ENCODE measurements around the gene EGLN3. TPM values are rescaled to one million over a fixed set of nuclear protein-coding genes. Genes with fewer than 3 reads are reported as not detected.

Gene EGLN3
- total RNA-seq: 10.3 TPM

GRCh38 chr14:33950320-33951182 is at the start of gene EGLN3:
TSS of gene EGLN3 (minus strand) at chr14:33951074. CDS start at chr14:33950752, 322 bp downstream.
- peaks cover 14% of the 10 kb centered on the region for H3K4me1 ChIP-seq
- TF ChIP-seq CTCF (IDR thresholded peaks at IDR 0.05): no peak
- TF ChIP-seq POLR2AphosphoS5 (IDR thresholded peaks at IDR 0.05; ENCODE audit: insufficient read depth in 1 of 2, low read depth in 1 of 2): peak in 1 of 2 donors; percentile 96
- peak in 1 of 2 donors; percentile 95 for TF ChIP-seq POLR2A (IDR thresholded peaks at IDR 0.05)
- no peak for DNase-seq (ENCODE audit: extremely low spot score in 2 of 2)
- H3K27ac ChIP-seq: peak within 1 kb of the TSS; percentile 15
- no peaks in the 10 kb centered on the region for H3K27me3 ChIP-seq
- intact Hi-C loops (cut with DNase I): no loop called here
- H3K4me3 ChIP-seq: peak within 1 kb of the TSS; percentile 49 to 87
- no peaks in the 10 kb centered on the region for H3K9me3 ChIP-seq
- H3K36me3 ChIP-seq: no peaks in the 10 kb centered on the region

DNA sequence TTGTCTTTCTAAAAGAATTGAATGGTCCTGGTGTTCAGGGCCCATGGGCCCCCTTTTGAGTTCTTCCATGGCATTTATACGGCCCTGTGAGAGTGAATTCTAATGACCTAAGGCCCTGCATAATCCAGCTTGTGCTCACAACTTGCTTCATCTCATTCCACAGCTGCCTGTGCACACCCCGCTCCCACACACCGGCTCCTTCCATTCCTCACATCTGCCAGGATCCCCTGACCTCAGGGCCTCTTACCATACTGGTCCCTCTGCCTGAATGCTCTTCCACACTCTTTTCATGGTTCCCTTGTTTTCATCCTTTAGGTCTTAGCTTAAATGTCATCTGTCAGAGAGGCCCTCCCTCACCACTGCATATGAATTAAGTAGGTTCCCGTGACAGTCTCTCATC is 49.5 kb upstream of the EGLN3 start:
- Histone ChIP-seq H3K4me3 (no peak overlapping the region), H3K4me1 (no peaks in the 10 kb centered on the region), H3K9me3 (no peaks in the 10 kb centered on the region), H3K27me3 (no peaks in the 10 kb centered on the region), H3K36me3 (no peaks in the 10 kb centered on the region), H3K27ac (no peak overlapping the region)
- TF ChIP-seq CTCF (IDR thresholded peaks at IDR 0.05) (no peak), POLR2AphosphoS5 (IDR thresholded peaks at IDR 0.05; ENCODE audit: insufficient read depth in 1 of 2, low read depth in 1 of 2) (no peak), POLR2A (IDR thresholded peaks at IDR 0.05) (no peak)
- no peak for DNase-seq (ENCODE audit: extremely low spot score in 2 of 2)
- intact Hi-C loops (cut with DNase I): no loop called here

DNA sequence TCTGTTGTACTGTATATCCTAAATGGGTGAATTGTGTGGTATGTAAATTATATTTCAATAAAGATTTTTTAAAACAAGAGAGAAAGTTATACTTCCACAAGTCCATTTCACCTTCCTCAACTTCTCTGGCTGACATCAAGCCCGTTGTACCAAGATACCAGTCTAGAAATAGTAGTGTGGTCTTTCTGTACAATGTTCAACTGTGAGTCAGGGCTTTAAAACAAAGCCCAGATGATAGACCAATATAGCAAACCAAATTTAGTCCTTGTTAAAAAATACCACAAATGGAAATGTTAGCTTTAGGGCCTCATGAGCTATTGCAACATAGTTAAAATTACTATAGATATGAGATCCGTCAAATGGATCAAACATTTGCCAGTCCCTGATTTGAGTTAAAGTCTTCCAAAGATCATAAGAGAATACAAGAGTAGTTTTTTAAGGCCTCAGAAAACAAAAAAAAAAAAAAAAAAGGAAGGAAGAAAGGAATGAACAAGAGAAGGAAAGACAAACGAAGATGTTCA is 49.0 kb upstream of the EGLN3 start:
- Histone ChIP-seq H3K36me3 (no peaks in the 10 kb centered on the region), H3K27ac (no peak overlapping the region), H3K27me3 (no peaks in the 10 kb centered on the region), H3K4me3 (no peak overlapping the region), H3K4me1 (no peaks in the 10 kb centered on the region), H3K9me3 (no peaks in the 10 kb centered on the region)
- TF ChIP-seq POLR2AphosphoS5 (IDR thresholded peaks at IDR 0.05; ENCODE audit: insufficient read depth in 1 of 2, low read depth in 1 of 2) (no peak), CTCF (IDR thresholded peaks at IDR 0.05) (no peak), POLR2A (IDR thresholded peaks at IDR 0.05) (no peak)
- intact Hi-C loops (cut with DNase I): no loop called here
- no peak for DNase-seq (ENCODE audit: extremely low spot score in 2 of 2)

DNA sequence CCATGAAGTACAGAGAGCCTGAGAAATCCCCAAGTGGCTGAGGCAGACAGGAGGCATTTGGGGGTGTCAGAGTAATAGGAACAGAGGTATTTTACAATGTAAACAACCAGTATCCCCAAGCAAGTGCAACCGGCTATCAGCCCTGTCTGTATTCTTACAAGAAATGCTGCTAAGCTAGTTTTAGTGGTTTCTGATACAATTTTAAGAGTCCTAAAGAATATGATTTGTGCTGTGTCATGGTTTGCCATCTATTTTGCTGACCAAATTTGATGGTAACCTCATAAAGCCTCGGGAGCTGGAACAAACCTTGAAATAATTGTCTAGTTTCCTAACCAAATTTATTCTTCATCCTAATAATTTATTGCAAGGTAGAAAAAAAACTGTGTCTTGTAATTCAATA is 46.7 kb upstream of the EGLN3 start:
- intact Hi-C loops (cut with DNase I): no loop called here
- H3K9me3 ChIP-seq: no peaks in the 10 kb centered on the region
- H3K36me3 ChIP-seq: no peaks in the 10 kb centered on the region
- H3K27me3 ChIP-seq: no peaks in the 10 kb centered on the region
- no peak for DNase-seq (ENCODE audit: extremely low spot score in 2 of 2)
- H3K4me1 ChIP-seq: no peaks in the 10 kb centered on the region
- no peak overlapping the region for H3K27ac ChIP-seq
- no peak overlapping the region for H3K4me3 ChIP-seq
- no peak for TF ChIP-seq POLR2A (IDR thresholded peaks at IDR 0.05)
- no peak for TF ChIP-seq CTCF (IDR thresholded peaks at IDR 0.05)
- TF ChIP-seq POLR2AphosphoS5 (IDR thresholded peaks at IDR 0.05; ENCODE audit: insufficient read depth in 1 of 2, low read depth in 1 of 2): no peak

DNA sequence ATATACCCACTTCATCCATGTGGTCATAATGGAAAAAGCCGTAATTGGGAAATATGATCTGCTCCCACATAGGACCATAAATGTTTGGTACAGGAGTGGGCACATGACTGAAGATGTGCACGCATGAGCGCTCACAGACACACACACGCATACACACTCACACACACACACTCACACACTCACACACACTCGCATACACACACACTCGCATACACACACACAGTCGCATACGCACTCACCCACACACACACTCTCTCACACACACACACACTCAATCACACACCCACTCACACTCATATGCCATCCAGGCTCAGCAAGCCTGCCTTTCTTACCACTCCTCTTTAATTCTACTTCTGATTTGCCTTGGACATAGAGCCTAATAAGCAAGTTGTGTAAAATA is 45.6 kb upstream of the EGLN3 start:
- no peak for DNase-seq (ENCODE audit: extremely low spot score in 2 of 2)
- H3K27me3 ChIP-seq: no peaks in the 10 kb centered on the region
- no peaks in the 10 kb centered on the region for H3K4me1 ChIP-seq
- TF ChIP-seq CTCF (IDR thresholded peaks at IDR 0.05): no peak
- TF ChIP-seq POLR2AphosphoS5 (IDR thresholded peaks at IDR 0.05; ENCODE audit: insufficient read depth in 1 of 2, low read depth in 1 of 2): no peak
- no peak for TF ChIP-seq POLR2A (IDR thresholded peaks at IDR 0.05)
- no peak overlapping the region for H3K27ac ChIP-seq
- no peak overlapping the region for H3K4me3 ChIP-seq
- intact Hi-C loops (cut with DNase I): no loop called here
- no peaks in the 10 kb centered on the region for H3K36me3 ChIP-seq
- no peaks in the 10 kb centered on the region for H3K9me3 ChIP-seq
